Right forelimb (tissue), 1 donor: ENCODE data around the gene COBL.

Source experiments
- DNase-seq: peaks from one replicate; pipeline ENCODE4 v3.0.0-alpha.2; 2018

Gene COBL

GRCh38 chr7:51325908-51326307 is 9.3 kb upstream of the COBL start:
- DNase-seq = no peak

- DNase-seq = no peak
These were observed 8.7 kb upstream of the COBL start for GRCh38 chr7:51325261-51325676.

GRCh38 chr7:51324206-51324898 is 7.7 kb upstream of the COBL start:
- no peak for DNase-seq

GRCh38 chr7:51321961-51322515 is 5.4 kb upstream of the COBL start:
- DNase-seq = no peak

GRCh38 chr7:51318886-51319579 is 2.4 kb upstream of the COBL start:
- DNase-seq = no peak

- DNase-seq = no peak
These were observed 1.4 kb upstream of the COBL start for GRCh38 chr7:51318001-51318400.

GRCh38 chr7:51317582-51317910 is 937 bp upstream of the COBL start:
- no peak for DNase-seq

- DNase-seq = no peak
These were observed 345 bp downstream of the COBL start for GRCh38 chr7:51316262-51316665.

- no peak for DNase-seq
These were observed 982 bp downstream of the COBL start for GRCh38 chr7:51315393-51316261.

- DNase-seq = no peak
These were observed 1.9 kb downstream of the COBL start for GRCh38 chr7:51314726-51315125.

GRCh38 chr7:51313738-51314425 is 2.7 kb downstream of the COBL start:
- no peak for DNase-seq

- no peak for DNase-seq
These were observed 3.5 kb downstream of the COBL start for GRCh38 chr7:51312951-51313737.

GRCh38 chr7:51311166-51311565 is 5.4 kb downstream of the COBL start:
- no peak for DNase-seq

GRCh38 chr7:51310131-51310583 is 6.5 kb downstream of the COBL start:
- no peak for DNase-seq

- DNase-seq = no peak
These were observed 7.1 kb downstream of the COBL start for GRCh38 chr7:51309361-51310130.

- no peak for DNase-seq
These were observed 7.9 kb downstream of the COBL start for GRCh38 chr7:51308696-51309095.

GRCh38 chr7:51308265-51308664 is 8.3 kb downstream of the COBL start:
- no peak for DNase-seq

GRCh38 chr7:51307651-51308210 is 8.9 kb downstream of the COBL start:
- DNase-seq = no peak

- no peak for DNase-seq
These were observed 9.8 kb downstream of the COBL start for GRCh38 chr7:51306761-51307160.

- no peak for DNase-seq
These were observed 11.9 kb downstream of the COBL start for GRCh38 chr7:51304729-51305128.

- DNase-seq = no peak
These were observed 13.5 kb downstream of the COBL start for GRCh38 chr7:51303142-51303525.
